KBM-7 (cell line): ENCODE measurements around the gene GRPEL2.
"Not testable (repeated sequence)": the region's sequence is repeated elsewhere in the genome, so short reads cannot be mapped to it uniquely, and the experiment has no call there.

ENCODE experiments used
- DNase-seq: peaks from one replicate; pipeline ENCODE4 v3.0.0-alpha.2; 2015
- in situ Hi-C: fragments of 300-500 bp; cut with MboI; formaldehyde crosslinking; loops from 2 replicates; pipeline ENCODE4 v1.14.3; 2020; ENCODE audit warnings: low sequenced_read_pairs, low pct_unique_long_range_greater_than_20kb, mixed read lengths

Gene GRPEL2

GRCh38 chr5:149388498-149389190 lies 43.3 kb downstream of the GRPEL2 start:
- in situ Hi-C loops: no loop called here
- no peak for DNase-seq

DNA sequence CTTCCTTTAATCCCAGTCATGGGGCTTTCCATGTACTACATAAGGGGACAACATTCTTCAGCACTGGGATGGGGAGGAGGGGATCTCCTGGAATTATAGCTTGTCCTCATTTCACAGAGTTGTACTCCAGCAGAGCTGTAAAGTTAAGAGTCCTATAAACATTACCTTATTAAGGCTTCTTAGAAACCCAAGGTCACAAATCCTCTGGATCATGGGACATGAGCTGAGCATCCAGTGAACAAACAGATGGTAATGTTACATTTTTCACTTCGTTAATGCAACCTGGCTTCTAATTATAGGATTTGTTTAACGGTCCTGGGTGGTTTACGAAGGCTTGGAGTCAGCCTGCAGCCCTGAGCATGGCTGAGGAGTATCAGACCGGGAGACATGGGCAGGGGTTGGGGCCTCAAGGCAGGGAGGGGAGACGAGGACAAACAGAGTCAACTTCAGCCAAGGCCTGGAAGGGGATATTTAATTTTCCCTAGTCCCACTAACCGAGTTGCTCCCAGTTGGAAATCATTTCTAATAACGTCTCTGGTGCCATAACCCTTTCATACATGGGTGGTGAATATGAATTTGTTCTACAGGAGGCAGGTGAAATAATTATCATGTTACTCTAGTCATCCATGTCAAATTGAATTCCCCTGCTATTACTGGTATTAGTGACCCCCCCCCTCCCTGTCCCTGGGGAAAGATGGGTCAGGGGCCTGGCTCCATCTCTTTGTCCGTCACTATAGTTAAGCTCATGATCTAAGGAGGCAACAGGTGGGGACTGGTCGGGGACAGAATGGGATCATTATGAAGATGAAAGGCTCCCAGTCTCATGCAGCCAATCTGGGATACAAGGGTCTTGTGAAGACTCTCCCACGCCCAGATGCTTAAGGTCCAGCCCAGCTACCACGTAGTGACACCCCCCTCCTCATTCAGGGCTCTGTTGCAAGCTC lies 44.5 kb downstream of the GRPEL2 start:
- DNase-seq: no peak
- in situ Hi-C loops: no loop called here

DNA sequence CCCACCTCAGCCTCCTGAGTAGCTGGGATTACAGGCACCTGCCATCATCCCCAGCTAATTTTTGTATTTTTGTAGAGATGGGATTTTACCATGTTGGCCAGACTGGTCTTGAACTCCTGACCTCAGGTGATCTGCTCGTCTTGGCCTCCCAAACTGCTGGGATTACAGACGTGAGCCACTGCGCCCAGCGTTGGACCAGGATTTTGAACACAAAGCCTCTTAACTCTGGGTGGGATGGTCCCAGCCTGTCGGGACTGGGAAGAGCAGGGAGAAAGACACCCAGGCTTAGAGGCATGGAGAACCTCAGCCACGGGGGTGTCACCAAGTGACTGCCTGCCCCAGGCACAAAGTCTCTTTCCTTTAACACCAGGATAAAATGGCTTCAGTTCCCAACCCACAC lies 45.8 kb downstream of the GRPEL2 start:
- in situ Hi-C loops, DNase-seq: not testable (repeated sequence)

DNA sequence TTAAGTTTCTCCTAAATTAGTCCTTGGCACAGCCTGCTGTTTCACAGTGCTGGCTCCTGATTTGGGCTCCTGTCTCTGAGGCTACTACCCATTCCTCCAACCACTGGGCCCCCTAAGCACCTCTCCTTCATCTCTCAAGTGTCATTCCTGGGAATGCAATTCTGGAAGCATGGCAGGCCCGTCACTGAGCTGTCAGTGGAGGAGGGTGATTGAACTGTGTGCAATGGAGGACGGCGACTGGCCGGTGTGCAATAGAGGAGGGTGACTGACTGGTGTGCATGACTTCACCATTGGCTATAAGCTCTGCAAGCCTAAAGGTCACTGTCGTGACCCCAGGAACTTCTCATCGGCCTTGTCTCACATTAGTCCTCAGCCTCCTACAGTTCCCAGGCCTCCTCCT lies 46.2 kb downstream of the GRPEL2 start:
- in situ Hi-C loops: no loop called here
- no peak for DNase-seq

GRCh38 chr5:149392718-149393117 lies 47.4 kb downstream of the GRPEL2 start:
- in situ Hi-C loops: no loop called here
- DNase-seq: no peak

GRCh38 chr5:149394996-149395395 lies 49.7 kb downstream of the GRPEL2 start:
- DNase-seq, in situ Hi-C loops: not testable (repeated sequence)

GRCh38 chr5:149397530-149397929 lies 52.2 kb downstream of the GRPEL2 start:
- DNase-seq: no peak
- in situ Hi-C loops: no loop called here

GRCh38 chr5:149398747-149399266 lies 53.5 kb downstream of the GRPEL2 start:
- DNase-seq, in situ Hi-C loops: not testable (repeated sequence)

DNA sequence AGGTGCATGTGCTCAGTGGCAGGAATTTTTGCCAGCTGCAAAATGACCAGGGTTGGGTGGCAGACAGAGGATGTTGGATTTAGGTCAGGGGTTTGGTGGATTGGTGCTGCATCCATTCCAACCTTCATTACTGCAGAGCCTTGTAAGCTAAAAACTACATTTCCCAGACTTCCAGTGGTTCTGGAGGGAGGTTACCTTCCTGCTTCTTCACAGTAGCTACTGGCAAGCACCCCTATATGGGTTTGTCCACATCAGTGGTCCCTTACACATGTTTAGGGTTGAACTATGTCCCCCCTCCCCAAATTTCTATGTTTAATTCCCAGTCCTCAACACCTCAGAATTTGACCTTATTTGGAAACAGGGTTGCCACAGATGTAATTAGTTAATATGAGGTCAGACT lies 54.5 kb downstream of the GRPEL2 start:
- DNase-seq: no peak
- in situ Hi-C loops: no loop called here

GRCh38 chr5:149400304-149400703 lies 55.0 kb downstream of the GRPEL2 start:
- no peak for DNase-seq
- in situ Hi-C loops: no loop called here

DNA sequence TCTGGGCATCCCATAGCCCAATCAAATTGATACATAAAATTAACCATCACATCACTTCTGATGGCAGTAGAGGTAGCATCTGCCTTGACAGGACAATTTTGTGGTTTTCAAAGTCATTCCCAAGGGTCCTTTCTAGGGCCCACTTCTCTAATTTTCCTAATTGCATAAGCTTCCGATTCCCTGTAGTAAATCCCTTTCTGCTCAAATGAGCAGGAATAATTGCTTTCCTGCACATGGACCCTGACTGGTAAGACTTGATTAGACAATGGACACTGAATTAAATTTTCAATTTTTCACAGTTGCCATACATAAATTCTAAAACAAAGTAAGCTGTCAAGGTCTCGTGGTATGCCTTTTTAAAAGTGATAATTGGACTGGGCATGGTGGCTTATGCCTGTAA lies 55.8 kb downstream of the GRPEL2 start:
- in situ Hi-C loops: no loop called here
- no peak for DNase-seq

- DNase-seq: no peak
- in situ Hi-C loops: no loop called here
Observed at GRCh38 chr5:149402291-149402690, 57.0 kb downstream of the GRPEL2 start.
